ENCODE measurements around the gene WT1. TPM values are rescaled to one million over a fixed set of nuclear protein-coding genes. Genes with fewer than 3 reads are reported as not detected.

Gene WT1
- total RNA-seq, 1 experiment from 2014 or later, result not detected

GRCh38 chr11:32417806-32418205, 17.5 kb downstream of the WT1 start (continued):
- TF ChIP-seq CTCF (IDR thresholded peaks at IDR 0.05) (no peak), ATF1 (CRISPR knock-in tag; IDR thresholded peaks at IDR 0.05) (no peak)

GRCh38 chr11:32416301-32416700, 19.0 kb downstream of the WT1 start:
- no peak overlapping the region for H3K27ac Mint-ChIP-seq
- CTCF ChIA-PET, result interaction anchor here (1.3 to 1.4 kb wide), 2 partner anchors 30 to 42 kb away, joined by 4 to 5 read pairs; no protein-coding TSS in a partner anchor
- TF ChIP-seq SMAD4 (CRISPR knock-in tag; IDR thresholded peaks at IDR 0.05) (no peak), NFE2L1 (CRISPR knock-in tag; IDR thresholded peaks at IDR 0.05) (no peak), RORB (CRISPR knock-in tag; IDR thresholded peaks at IDR 0.05) (no peak), ZNF416 (CRISPR knock-in tag; IDR thresholded peaks at IDR 0.05) (no peak), CREM (CRISPR knock-in tag; IDR thresholded peaks at IDR 0.05) (no peak), ESRRA (CRISPR knock-in tag; IDR thresholded peaks at IDR 0.05; ENCODE audit: borderline replicate concordance) (no peak), JAZF1 (CRISPR knock-in tag; IDR thresholded peaks at IDR 0.05) (no peak), E2F5 (CRISPR knock-in tag; IDR thresholded peaks at IDR 0.05) (no peak), IRF1 (CRISPR knock-in tag; IDR thresholded peaks at IDR 0.05) (no peak), ZNF232 (CRISPR knock-in tag; IDR thresholded peaks at IDR 0.05) (no peak), ZNF219 (CRISPR knock-in tag; IDR thresholded peaks at IDR 0.05; ENCODE audit: borderline replicate concordance) (no peak), ATF3 (CRISPR knock-in tag; conservative IDR thresholded peaks at IDR 0.05) (no peak), ELF4 (CRISPR knock-in tag; IDR thresholded peaks at IDR 0.05; ENCODE audit: low read depth) (no peak), PRDM15 (CRISPR knock-in tag; IDR thresholded peaks at IDR 0.05) (no peak)
- POLR2A ChIA-PET, result no interaction called here
- ATAC-seq (no peak), DNase-seq (ENCODE audit: low spot score) (no peak)
- H3K4me1 Mint-ChIP-seq, result peaks cover 16% of the 10 kb centered on the region
- H3K4me3 Mint-ChIP-seq, result no peak overlapping the region
- H3K27me3 Mint-ChIP-seq (ENCODE audit: low read depth), result peaks cover 7% of the 10 kb centered on the region
- H3K9me3 Mint-ChIP-seq, result no peaks in the 10 kb centered on the region
- no peaks in the 10 kb centered on the region for H3K36me3 Mint-ChIP-seq

- peaks cover 14% of the 10 kb centered on the region for H3K27me3 Mint-ChIP-seq (ENCODE audit: low read depth)
- no peak overlapping the region for H3K4me3 Mint-ChIP-seq
- ChIA-PET CTCF (interaction anchor here (0.7 to 1.2 kb wide), 3 partner anchors 13 to 41 kb away, joined by 3 to 4 read pairs (median 3); no protein-coding TSS in a partner anchor), POLR2A (no interaction called here)
- ATAC-seq, result no peak
- peaks cover 13% of the 10 kb centered on the region for H3K4me1 Mint-ChIP-seq
- H3K27ac Mint-ChIP-seq, result no peak overlapping the region
- H3K36me3 Mint-ChIP-seq, result no peaks in the 10 kb centered on the region
- no peaks in the 10 kb centered on the region for H3K9me3 Mint-ChIP-seq
- no peak for DNase-seq (ENCODE audit: low spot score)
- no peak for TF ChIP-seq FOXP1 (CRISPR knock-in tag; IDR thresholded peaks at IDR 0.05; ENCODE audit: borderline replicate concordance)
- no peak for TF ChIP-seq ZNF416 (CRISPR knock-in tag; IDR thresholded peaks at IDR 0.05)
- no peak for TF ChIP-seq ZSCAN18 (CRISPR knock-in tag; IDR thresholded peaks at IDR 0.05)
- no peak for TF ChIP-seq PRRX2 (CRISPR knock-in tag; IDR thresholded peaks at IDR 0.05)
- TF ChIP-seq USF1 (CRISPR knock-in tag; IDR thresholded peaks at IDR 0.05), result no peak
- no peak for TF ChIP-seq NFYB (CRISPR knock-in tag; conservative IDR thresholded peaks at IDR 0.05; ENCODE audit: low read depth)
- TF ChIP-seq E2F5 (CRISPR knock-in tag; IDR thresholded peaks at IDR 0.05), result no peak
- TF ChIP-seq ZNF396 (CRISPR knock-in tag; IDR thresholded peaks at IDR 0.05; ENCODE audit: borderline replicate concordance), result no peak
- no peak for TF ChIP-seq E2F1 (CRISPR knock-in tag; IDR thresholded peaks at IDR 0.05)
Observed at GRCh38 chr11:32414925-32415324, 20.4 kb downstream of the WT1 start.
